Neuronal stem cell (in vitro differentiated cells): Measurements from ENCODE around the gene PITPNM1.

ENCODE experiments used
- DNase-seq: peaks from one replicate; pipeline ENCODE4 v3.0.0-alpha.2; 2013; ENCODE audit warnings: low spot score
- H2AFZ ChIP-seq: one replicate; pipeline ENCODE4 v1.6.1; 2013; ENCODE audit warnings: mild to moderate bottlenecking, low read length, inconsistent platforms
- H2AK5ac ChIP-seq: 2 replicates; pipeline ENCODE4 v1.6.1; 2013; ENCODE audit warnings: low read depth, mild to moderate bottlenecking, inconsistent platforms, low read length, moderate library complexity, mixed read lengths
- H2BK120ac ChIP-seq: 2 replicates; pipeline ENCODE4 v1.6.1; 2013; ENCODE audit warnings: low read depth, mild to moderate bottlenecking, inconsistent platforms, low read length, moderate library complexity, mixed read lengths
- H2BK12ac ChIP-seq: one replicate; pipeline ENCODE4 v1.6.1; 2013; ENCODE audit warnings: low read length, inconsistent platforms
- H2BK15ac ChIP-seq: 2 replicates; pipeline ENCODE4 v1.6.1; 2013; ENCODE audit warnings: mild to moderate bottlenecking, low read length, inconsistent platforms, mixed read lengths
- H2BK5ac ChIP-seq: one replicate; pipeline ENCODE4 v1.6.1; 2013; ENCODE audit warnings: inconsistent platforms, mild to moderate bottlenecking, low read length, moderate library complexity
- H3K14ac ChIP-seq: one replicate; pipeline ENCODE4 v1.6.1; 2013; ENCODE audit warnings: low read length, inconsistent platforms
- H3K18ac ChIP-seq: 2 replicates; pipeline ENCODE4 v1.6.1; 2013; ENCODE audit warnings: low read length, inconsistent platforms
- H3K23ac ChIP-seq: 2 replicates; pipeline ENCODE4 v1.6.1; 2013; ENCODE audit warnings: low read depth, mild to moderate bottlenecking, mixed read lengths, low read length, inconsistent platforms; ENCODE audit not compliant: poor library complexity
- H3K27ac ChIP-seq: replicated peaks from 3 replicates; pipeline ENCODE4 v1.5.1; 2013; ENCODE audit warnings: low read length, inconsistent platforms
- H3K27me3 ChIP-seq, 3 experiments: 2 replicates each; pipeline ENCODE4 v1.6.1; 2013; ENCODE audit warnings: low read length in 3 of 3, mild to moderate bottlenecking in 2 of 3, inconsistent platforms in 1 of 3, low read depth in 1 of 3, mixed read lengths in 1 of 3, moderate library complexity in 1 of 3; ENCODE audit not compliant: control insufficient read depth in 3 of 3, insufficient read depth in 3 of 3
- H3K36me3 ChIP-seq, 2 donors: replicated peaks in 1 of 2; 2 replicates each; pipeline ENCODE4 v1.6.1; 2013; ENCODE audit warnings: low read length in 2 of 2; ENCODE audit not compliant: control insufficient read depth in 2 of 2, insufficient read depth in 2 of 2
- H3K4ac ChIP-seq: 2 replicates; pipeline ENCODE4 v1.6.1; 2013; ENCODE audit warnings: inconsistent platforms, mild to moderate bottlenecking, low read length, moderate library complexity
- H3K4me1 ChIP-seq, 2 donors: 1 replicate in 1 of 2; 2 replicates in 1 of 2; pipeline ENCODE4 v1.6.1; 2013; ENCODE audit warnings: low read length in 2 of 2, low read depth in 1 of 2; ENCODE audit not compliant: control insufficient read depth in 2 of 2, insufficient read depth in 1 of 2
- H3K4me2 ChIP-seq: one replicate; pipeline ENCODE4 v1.6.1; 2013; ENCODE audit warnings: mild to moderate bottlenecking, low read length, inconsistent platforms; ENCODE audit not compliant: insufficient read depth, poor library complexity, severe bottlenecking
- H3K4me3 ChIP-seq, 2 donors: 2 replicates each; pipeline ENCODE4 v1.5.1; 2013; ENCODE audit warnings: low read length in 2 of 2, mild to moderate bottlenecking in 2 of 2, inconsistent platforms in 1 of 2, moderate library complexity in 1 of 2
- H3K79me1 ChIP-seq: one replicate; pipeline ENCODE4 v1.6.1; 2013; ENCODE audit warnings: low read depth, mild to moderate bottlenecking, inconsistent platforms, low read length, moderate library complexity
- H3K9ac ChIP-seq: one replicate; pipeline ENCODE4 v1.6.1; 2013; ENCODE audit warnings: mild to moderate bottlenecking, low read depth, low read length, inconsistent platforms; ENCODE audit not compliant: poor library complexity
- H3K9me3 ChIP-seq, 2 donors: replicated peaks in 1 of 2; 2 replicates each; pipeline versions ENCODE3 to v1.6.1; 2013; ENCODE audit warnings: low read length in 2 of 2, mild to moderate bottlenecking in 2 of 2, inconsistent platforms in 1 of 2, low read depth in 1 of 2, mixed read lengths in 1 of 2, moderate library complexity in 1 of 2; ENCODE audit not compliant: control insufficient read depth in 2 of 2, insufficient read depth in 1 of 2
- H4K8ac ChIP-seq: one replicate; pipeline ENCODE4 v1.6.1; 2013; ENCODE audit warnings: low read depth, mild to moderate bottlenecking, inconsistent platforms, low read length, moderate library complexity
- H4K91ac ChIP-seq: one replicate; pipeline ENCODE4 v1.6.1; 2013; ENCODE audit warnings: low read length, low read depth, mild to moderate bottlenecking, inconsistent platforms; ENCODE audit not compliant: poor library complexity
- WGBS, 2 donors: extraction: QIAGEN DNeasy Blood & Tissue Kit; methylation state at CpG; one replicate each; pipeline ENCODE4 v1.1.7; 2013; ENCODE audit warnings: missing lambda C conversion rate in 2 of 2, mixed read lengths in 1 of 2; ENCODE audit not compliant: insufficient read length in 2 of 2, insufficient replicate concordance in 1 of 2; ENCODE audit errors: extremely low coverage in 2 of 2; 5-methylcytosine and 5-hydroxymethylcytosine counted together

PITPNM1 gene

GRCh38 chr11:67503119-67504004 lies 1.8 kb downstream of the PITPNM1 start:
- no peak overlapping the region for H3K4ac ChIP-seq
- H3K36me3 ChIP-seq, result peaks cover 21 to 52% of the 10 kb centered on the region in 2 donors
- peak overlapping the region; percentile 79 for H3K4me2 ChIP-seq
- peaks cover 17% of the 10 kb centered on the region for H3K79me1 ChIP-seq
- H4K91ac ChIP-seq, result no peak overlapping the region
- no peak overlapping the region for H3K27ac ChIP-seq
- H3K4me1 ChIP-seq, result peaks cover 18 to 27% of the 10 kb centered on the region in 2 donors
- H2BK12ac ChIP-seq, result peak overlapping the region; percentile 58
- no peak overlapping the region for H2BK120ac ChIP-seq
- H3K23ac ChIP-seq, result peak overlapping the region; percentile 3
- H3K14ac ChIP-seq, result peak overlapping the region; percentile 56
- no peaks in the 10 kb centered on the region for H3K9me3 ChIP-seq
- WGBS, 2 donors, result no CpG with 5 or more reads among the region's 19 CpGs
- no peak overlapping the region for H2BK15ac ChIP-seq
- H2AFZ ChIP-seq, result peak overlapping the region; percentile 93
- peak overlapping the region; percentile 85 to 89 for H3K4me3 ChIP-seq
- H3K27me3 ChIP-seq, result no peaks in the 10 kb centered on the region
- peak overlapping the region; percentile 57 for H3K18ac ChIP-seq
- H2AK5ac ChIP-seq, result peak overlapping the region; percentile 84
- DNase-seq, result no peak
- H3K9ac ChIP-seq, result peak overlapping the region; percentile 77
- H2BK5ac ChIP-seq, result no peak overlapping the region
- H4K8ac ChIP-seq, result peak overlapping the region; percentile 43

DNA sequence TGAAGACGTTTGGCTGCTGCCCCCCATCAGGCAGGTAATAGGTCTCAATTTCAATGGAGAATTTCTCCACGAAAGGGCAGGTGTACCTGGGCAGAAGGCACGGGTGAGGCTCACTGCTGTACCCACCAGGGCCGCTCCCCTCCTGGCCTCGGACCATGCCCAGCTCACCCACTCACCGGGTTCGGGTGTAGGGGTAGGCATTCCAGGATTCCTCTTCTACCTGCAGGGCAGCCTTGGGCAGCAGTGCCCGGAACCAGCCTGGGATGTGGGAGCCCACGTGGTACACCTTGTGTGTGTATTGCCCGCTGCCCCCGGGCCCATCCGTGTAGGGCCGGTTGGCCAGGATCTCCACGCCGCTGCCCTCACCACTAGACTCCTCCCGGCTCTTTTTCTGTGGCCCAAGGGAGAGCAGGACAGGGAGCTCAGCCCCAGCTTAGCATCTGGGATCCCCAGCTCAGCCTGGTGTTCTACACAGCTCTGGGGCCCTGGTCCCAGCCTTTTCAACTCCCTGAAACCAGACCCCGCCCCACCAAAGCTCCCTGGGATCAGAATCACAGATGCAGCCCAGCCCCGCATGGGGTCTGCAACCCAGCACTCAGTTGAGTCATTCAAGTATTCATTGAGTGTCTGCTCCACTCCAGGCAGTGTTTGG lies 2.7 kb downstream of the PITPNM1 start:
- Histone ChIP-seq H3K27me3 (no peaks in the 10 kb centered on the region), H3K4me1 (peaks cover 16 to 23% of the 10 kb centered on the region in 2 donors), H2BK12ac (no peak overlapping the region), H2AFZ (no peak overlapping the region), H3K9me3 (no peaks in the 10 kb centered on the region), H3K9ac (no peak overlapping the region), H3K36me3 (peaks cover 29 to 61% of the 10 kb centered on the region in 2 donors), H3K18ac (no peak overlapping the region), H3K79me1 (peaks cover 18% of the 10 kb centered on the region), H3K14ac (no peak overlapping the region), H2AK5ac (no peak overlapping the region), H2BK120ac (no peak overlapping the region), H3K4ac (no peak overlapping the region), H4K91ac (no peak overlapping the region), H3K27ac (no peak overlapping the region), H2BK15ac (no peak overlapping the region), H3K4me2 (no peak overlapping the region), H3K4me3 (no peak overlapping the region), H3K23ac (peak overlapping the region; percentile 43), H4K8ac (no peak overlapping the region), H2BK5ac (peak overlapping the region; percentile 87)
- DNase-seq, result no peak
- no CpG with 5 or more reads among the region's 18 CpGs for WGBS, 2 donors

DNA sequence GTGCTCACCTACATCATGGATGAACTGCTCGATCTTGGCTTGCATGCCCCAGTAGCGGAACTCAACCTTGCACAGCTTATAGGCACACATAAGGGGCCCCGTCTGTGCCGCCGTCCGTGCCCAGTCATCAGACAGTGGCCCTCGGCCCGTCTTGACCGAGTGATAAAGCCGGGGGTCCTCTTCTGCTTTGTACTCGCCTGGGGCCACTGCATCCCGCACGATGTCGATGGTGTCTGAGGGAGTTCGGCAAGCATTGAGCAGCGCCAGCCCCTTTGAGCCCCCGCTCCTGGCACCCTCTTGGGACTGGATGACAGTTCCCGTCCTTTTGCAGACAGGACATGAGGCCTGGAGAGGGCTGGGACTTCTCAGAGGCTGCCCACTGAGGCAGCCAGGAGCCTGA lies 3.3 kb downstream of the PITPNM1 start:
- Histone ChIP-seq H2BK12ac (no peak overlapping the region), H2AK5ac (no peak overlapping the region), H3K4me2 (no peak overlapping the region), H3K4ac (no peak overlapping the region), H3K36me3 (peaks cover 35 to 63% of the 10 kb centered on the region in 2 donors), H4K91ac (no peak overlapping the region), H3K4me1 (peaks cover 12 to 17% of the 10 kb centered on the region in 2 donors), H3K9me3 (no peaks in the 10 kb centered on the region), H2BK5ac (peak overlapping the region; percentile 87), H4K8ac (no peak overlapping the region), H3K4me3 (no peak overlapping the region), H2BK120ac (no peak overlapping the region), H3K14ac (no peak overlapping the region), H3K27me3 (no peaks in the 10 kb centered on the region), H3K79me1 (peaks cover 14% of the 10 kb centered on the region), H3K9ac (no peak overlapping the region), H3K23ac (no peak overlapping the region), H2AFZ (no peak overlapping the region), H2BK15ac (no peak overlapping the region), H3K27ac (no peak overlapping the region), H3K18ac (no peak overlapping the region)
- no CpG with 5 or more reads among the region's 18 CpGs for WGBS, 2 donors
- no peak for DNase-seq
